Stimulated activated CD4-positive, alpha-beta T cell treated with anti-CD3 and anti-CD28 coated beads, Interleukin-12 subunit alpha, Interleukin-12 subunit beta, amount 100 ng/mL, for 4 hours (primary cell): ENCODE data around the gene DPY19L3.

Experiments used
- DNase-seq: peaks from one replicate; pipeline ENCODE4 v3.0.0-alpha.2; 2020

Gene DPY19L3

DNA sequence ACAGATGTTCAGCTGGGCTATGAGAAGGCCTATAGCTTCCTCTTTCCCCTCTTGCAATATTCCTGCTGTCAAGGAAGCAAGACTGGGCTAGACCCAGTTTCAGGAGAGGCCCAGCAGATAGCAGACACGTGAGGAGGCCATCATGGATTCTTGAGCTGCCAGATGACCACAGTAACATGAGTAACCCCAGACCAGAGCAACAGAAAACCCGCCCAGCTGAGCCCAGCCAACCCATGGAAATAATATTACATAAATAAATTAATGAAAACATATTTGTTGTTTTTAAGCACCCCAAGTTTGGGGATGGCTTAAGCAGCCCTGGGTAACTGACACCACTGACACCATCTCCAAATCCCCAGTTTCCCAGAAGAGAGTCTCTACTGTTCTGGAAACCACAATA is 125.2 kb downstream of the DPY19L3 start:
- DNase-seq: no peak

DNA sequence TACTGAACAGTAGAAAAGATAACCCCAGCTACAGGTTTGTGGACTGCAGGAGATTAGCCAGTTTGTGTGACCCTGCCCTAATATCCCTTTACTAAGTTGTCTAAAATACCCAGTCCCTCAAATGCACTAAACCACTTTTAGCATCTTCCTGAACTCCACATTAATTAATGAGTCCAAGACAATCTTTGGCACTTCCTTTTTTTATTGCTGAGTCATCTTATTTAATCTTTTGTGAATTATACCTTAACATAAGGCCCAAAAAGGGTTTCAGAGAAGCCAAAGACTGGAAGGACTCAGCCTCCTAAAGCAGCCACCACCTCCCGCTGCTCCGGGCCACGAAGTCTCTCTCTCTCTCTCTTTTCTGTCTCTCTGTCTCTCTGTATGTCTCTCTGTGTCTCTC is 126.7 kb downstream of the DPY19L3 start:
- DNase-seq: no peak
